ENCODE measurements around the gene SOCS4.
"Not testable (repeated sequence)": the region's sequence is repeated elsewhere in the genome, so short reads cannot be mapped to it uniquely, and the experiment has no call there.

SOCS4 gene

GRCh38 chr14:55077170-55078151 is 50.4 kb downstream of the SOCS4 start:
- no peak for DNase-seq (ENCODE audit: extremely low spot score)
- POLR2A ChIA-PET: no interaction called here

GRCh38 chr14:55079961-55080360 is 52.9 kb downstream of the SOCS4 start:
- POLR2A ChIA-PET; DNase-seq (ENCODE audit: extremely low spot score): not testable (repeated sequence)
- CTCF ChIA-PET: interaction anchor here (0.9 to 4.0 kb wide), 7 partner anchors 8 to 275 kb away, joined by 3 to 34 read pairs (median 5); partner anchors contain the start of gene MAPK1IP1L

More at GRCh38 chr14:55077170-55078151, 50.4 kb downstream of the SOCS4 start:
- TF ChIP-seq CTCF (IDR thresholded peaks at IDR 0.05; ENCODE audit: control extremely low read depth, extremely low read depth, low read depth, missing control alignments): no peak
- CTCF ChIA-PET: interaction anchor here (1.2 to 4.0 kb wide), 11 partner anchors 10 to 277 kb away, joined by 3 to 34 read pairs (median 6); partner anchors contain the start of gene MAPK1IP1L

- ChIA-PET CTCF (interaction anchor here (1.0 to 2.5 kb wide), 5 partner anchors 9 to 79 kb away, joined by 3 to 8 read pairs (median 4); partner anchors contain the start of gene MAPK1IP1L), POLR2A (no interaction called here)
- DNase-seq (ENCODE audit: extremely low spot score): no peak
- TF ChIP-seq CTCF (IDR thresholded peaks at IDR 0.05; ENCODE audit: control extremely low read depth, extremely low read depth, low read depth, missing control alignments): no peak
These were observed 57.5 kb downstream of the SOCS4 start for GRCh38 chr14:55084401-55085059.

GRCh38 chr14:55085060-55085660 is 58.1 kb downstream of the SOCS4 start:
- DNase-seq (ENCODE audit: extremely low spot score): no peak
- no peak for TF ChIP-seq CTCF (IDR thresholded peaks at IDR 0.05; ENCODE audit: control extremely low read depth, extremely low read depth, low read depth, missing control alignments)
- ChIA-PET POLR2A (no interaction called here), CTCF (interaction anchor here (1.0 to 2.5 kb wide), 4 partner anchors 9 to 79 kb away, joined by 4 to 8 read pairs (median 6); partner anchors contain the start of gene MAPK1IP1L)

- ChIA-PET POLR2A (interaction anchor here (0.6 kb wide), 1 partner anchor 43 kb away, joined by 3 read pairs; no protein-coding TSS in a partner anchor), CTCF (interaction anchor here (0.8 to 4.5 kb wide), 3 partner anchors 9 to 74 kb away, joined by 3 to 57 read pairs (median 34); no protein-coding TSS in a partner anchor)
- no peak for TF ChIP-seq CTCF (IDR thresholded peaks at IDR 0.05; ENCODE audit: control extremely low read depth, extremely low read depth, low read depth, missing control alignments)
- DNase-seq (ENCODE audit: extremely low spot score): no peak
These were observed 59.9 kb downstream of the SOCS4 start for GRCh38 chr14:55086938-55087337.

GRCh38 chr14:55088356-55088755 is 61.3 kb downstream of the SOCS4 start:
- no peak for TF ChIP-seq CTCF (IDR thresholded peaks at IDR 0.05; ENCODE audit: control extremely low read depth, extremely low read depth, low read depth, missing control alignments)
- no peak for DNase-seq (ENCODE audit: extremely low spot score)
- CTCF ChIA-PET: interaction anchor here (0.8 to 4.5 kb wide), 9 partner anchors 10 to 72 kb away, joined by 3 to 57 read pairs (median 5); no protein-coding TSS in a partner anchor
- POLR2A ChIA-PET: no interaction called here
